Mesothelial cell of epicardium (in vitro differentiated cells): ENCODE data around the gene ATP4A. TPM values are rescaled to one million over a fixed set of nuclear protein-coding genes. Genes with fewer than 3 reads are reported as not detected.

ENCODE experiments used
- DNase-seq, 2 experiments: peaks; one replicate each; pipeline ENCODE4 v3.0.0; 2021; ENCODE audit warnings: low spot score in 2 of 2; ENCODE audit not compliant: unreplicated experiment in 2 of 2
- H3K27ac Mint-ChIP-seq: 2 replicates; pipeline ENCODE4 v1.8.0; 2021; ENCODE audit warnings: mixed read lengths
- H3K27me3 Mint-ChIP-seq: 2 replicates; pipeline ENCODE4 v1.8.0; 2021; ENCODE audit warnings: low read depth, mixed read lengths
- H3K36me3 Mint-ChIP-seq: 2 replicates; pipeline ENCODE4 v1.8.0; 2021; ENCODE audit warnings: mixed read lengths
- H3K4me1 Mint-ChIP-seq: 2 replicates; pipeline ENCODE4 v1.8.0; 2021; ENCODE audit warnings: mixed read lengths
- H3K4me3 Mint-ChIP-seq: 2 replicates; pipeline ENCODE4 v1.8.0; 2021; ENCODE audit warnings: mild to moderate bottlenecking, moderate library complexity, mixed read lengths
- H3K9me3 Mint-ChIP-seq: 2 replicates; pipeline ENCODE4 v1.8.0; 2021; ENCODE audit warnings: mixed read lengths
- CTCF ChIP-seq: fragments of 200-600 bp; sonication (generic); IDR thresholded peaks from one replicate; pipeline ENCODE4 v1.5.0; 2021; ENCODE audit warnings: antibody characterized with exemption; ENCODE audit not compliant: unreplicated experiment
- total RNA-seq: library from RNA; stranded (reverse); gene quantifications from 3 replicates; pipeline ENCODE4 v1.2.1, GENCODE V29; 2021

Gene ATP4A
- total RNA-seq, 1 donor from 2014 or later = 0.11 TPM

GRCh38 chr19:35502751-35503150 is 60.7 kb downstream of the ATP4A start:
- no peak for DNase-seq
- no peaks in the 10 kb centered on the region for H3K27me3 Mint-ChIP-seq
- H3K9me3 Mint-ChIP-seq = no peaks in the 10 kb centered on the region
- no peak overlapping the region for H3K27ac Mint-ChIP-seq
- H3K4me1 Mint-ChIP-seq = no peaks in the 10 kb centered on the region
- no peak overlapping the region for H3K4me3 Mint-ChIP-seq
- H3K36me3 Mint-ChIP-seq = peaks cover 22% of the 10 kb centered on the region
- TF ChIP-seq CTCF = no peak

- Mint-ChIP-seq H3K9me3 (no peaks in the 10 kb centered on the region), H3K27me3 (no peaks in the 10 kb centered on the region), H3K4me3 (no peak overlapping the region), H3K36me3 (peaks cover 24% of the 10 kb centered on the region), H3K27ac (no peak overlapping the region), H3K4me1 (no peaks in the 10 kb centered on the region)
- TF ChIP-seq CTCF = no peak
- no peak for DNase-seq
These were observed 61.8 kb downstream of the ATP4A start for GRCh38 chr19:35501684-35502083.

GRCh38 chr19:35500611-35501010 is 62.8 kb downstream of the ATP4A start:
- Mint-ChIP-seq H3K36me3 (peaks cover 21% of the 10 kb centered on the region), H3K4me3 (no peak overlapping the region), H3K4me1 (peaks cover under 1% of the 10 kb centered on the region), H3K27ac (no peak overlapping the region), H3K27me3 (no peaks in the 10 kb centered on the region), H3K9me3 (no peaks in the 10 kb centered on the region)
- no peak for DNase-seq
- no peak for TF ChIP-seq CTCF

Other genes with a start within 250 kb of the ATP4A start
- 54.6 to 59.9 TPM (median 56.3 TPM) in 3 replicates for gene CD22, start 234.5 kb downstream of the ATP4A start, total RNA-seq
- gene FFAR1, start 215.8 kb downstream of the ATP4A start, total RNA-seq = 0.96 to 1.3 TPM (median 1.2 TPM) in 3 replicates
- 0.27 to 0.31 TPM in 2 of 3 replicates, not detected in the other for gene FFAR3, start 205.2 kb downstream of the ATP4A start, total RNA-seq
- gene GPR42, start 192.6 kb downstream of the ATP4A start, total RNA-seq = not detected in 3 replicates
- not detected in 3 replicates for gene FFAR2, start 115.4 kb downstream of the ATP4A start, total RNA-seq
- gene KRTDAP, start 73.2 kb downstream of the ATP4A start, total RNA-seq = 1.9 to 3.3 TPM (median 2.5 TPM) in 3 replicates
- gene DMKN, start 50.0 kb downstream of the ATP4A start, total RNA-seq = 161 to 172 TPM (median 171 TPM) in 3 replicates
- gene SBSN, start 35.3 kb downstream of the ATP4A start, total RNA-seq = 0.32 to 0.49 TPM (median 0.47 TPM) in 3 replicates
- gene GAPDHS, start 30.2 kb downstream of the ATP4A start, total RNA-seq = not detected in 3 replicates
- gene TMEM147, start 18.0 kb downstream of the ATP4A start, total RNA-seq = 82.2 to 82.7 TPM (median 82.3 TPM) in 3 replicates
- not detected in 3 replicates for gene PMIS2, start 22.5 kb upstream of the ATP4A start, total RNA-seq
- gene HAUS5, start 49.1 kb upstream of the ATP4A start, total RNA-seq = 28.7 to 33.8 TPM (median 29.0 TPM) in 3 replicates
- gene RBM42, start 65.4 kb upstream of the ATP4A start, total RNA-seq = 63.7 to 70.6 TPM (median 66.4 TPM) in 3 replicates
- 1.4 to 2.1 TPM (median 1.5 TPM) in 3 replicates for gene ETV2, start 78.1 kb upstream of the ATP4A start, total RNA-seq
- gene COX6B1, start 84.7 kb upstream of the ATP4A start, total RNA-seq = 273 to 293 TPM (median 284 TPM) in 3 replicates
- 1.8 to 2.3 TPM (median 2.0 TPM) in 3 replicates for gene UPK1A, start 102.9 kb upstream of the ATP4A start, total RNA-seq
- not detected in 3 replicates for gene ZBTB32, start 140.9 kb upstream of the ATP4A start, total RNA-seq
- 60.6 to 62.7 TPM (median 61.8 TPM) in 3 replicates for gene KMT2B, start 154.3 kb upstream of the ATP4A start, total RNA-seq
- 2.7 to 3.2 TPM (median 2.8 TPM) in 3 replicates for gene IGFLR1, start 178.8 kb upstream of the ATP4A start, total RNA-seq
- gene U2AF1L4, start 181.8 kb upstream of the ATP4A start, total RNA-seq = 39.4 to 42.5 TPM (median 42.4 TPM) in 3 replicates
- 45.2 to 54.9 TPM (median 45.7 TPM) in 3 replicates for gene PSENEN, start 182.0 kb upstream of the ATP4A start, total RNA-seq
- 11.8 to 12.9 TPM (median 12.0 TPM) in 3 replicates for gene LIN37, start 184.9 kb upstream of the ATP4A start, total RNA-seq
- gene HSPB6, start 193.4 kb upstream of the ATP4A start, total RNA-seq = 18.8 to 21.7 TPM (median 20.3 TPM) in 3 replicates
- gene PROSER3, start 194.5 kb upstream of the ATP4A start, total RNA-seq = 45.1 to 50.5 TPM (median 46.6 TPM) in 3 replicates
- 74.0 to 79.9 TPM (median 75.4 TPM) in 3 replicates for gene ARHGAP33, start 211.9 kb upstream of the ATP4A start, total RNA-seq
- not detected in 3 replicates for gene PRODH2, start 249.2 kb upstream of the ATP4A start, total RNA-seq